ENCODE results near the gene DIRAS1. TPM values are rescaled to one million over a fixed set of nuclear protein-coding genes. Genes with fewer than 3 reads are reported as not detected.

The DIRAS1 gene
- 1.3 TPM for polyA plus RNA-seq (ENCODE audit: insufficient read length)

- no peak for DNase-seq
Measured at GRCh38 chr19:2720777-2721569, at the start of gene DIRAS1. Gene DIRAS1 (minus strand): TSS chr19:2721372. CDS start chr19:2717806, 3,566 bp downstream.

GRCh38 chr19:2770055-2771013, 49.2 kb upstream of the DIRAS1 start:
- peak; percentile 67 for DNase-seq

GRCh38 chr19:2769218-2769617, 48.0 kb upstream of the DIRAS1 start:
- no peak for DNase-seq

GRCh38 chr19:2768365-2769132, 47.4 kb upstream of the DIRAS1 start:
- DNase-seq = no peak

- DNase-seq = no peak
Measured at GRCh38 chr19:2767688-2768087, 46.5 kb upstream of the DIRAS1 start.

- no peak for DNase-seq
Measured at GRCh38 chr19:2766594-2767372, 45.6 kb upstream of the DIRAS1 start.

- DNase-seq = no peak
Measured at GRCh38 chr19:2765376-2765775, 44.2 kb upstream of the DIRAS1 start.

- no peak for DNase-seq
Measured at GRCh38 chr19:2764945-2765344, 43.8 kb upstream of the DIRAS1 start.

- DNase-seq = no peak
Measured at GRCh38 chr19:2763687-2764086, 42.5 kb upstream of the DIRAS1 start.

- no peak for DNase-seq
Measured at GRCh38 chr19:2762783-2763496, 41.8 kb upstream of the DIRAS1 start.

GRCh38 chr19:2761876-2762782, 41.0 kb upstream of the DIRAS1 start:
- no peak for DNase-seq

GRCh38 chr19:2761309-2761677, 40.1 kb upstream of the DIRAS1 start:
- DNase-seq = no peak

- DNase-seq = no peak
Measured at GRCh38 chr19:2759965-2760364, 38.8 kb upstream of the DIRAS1 start.

- no peak for DNase-seq
Measured at GRCh38 chr19:2759362-2759761, 38.2 kb upstream of the DIRAS1 start.

GRCh38 chr19:2758601-2759313, 37.6 kb upstream of the DIRAS1 start:
- no peak for DNase-seq

- DNase-seq = no peak
Measured at GRCh38 chr19:2756921-2757881, 36.0 kb upstream of the DIRAS1 start.

GRCh38 chr19:2756477-2756876, 35.3 kb upstream of the DIRAS1 start:
- no peak for DNase-seq

- no peak for DNase-seq
Measured at GRCh38 chr19:2755811-2756210, 34.6 kb upstream of the DIRAS1 start.

- no peak for DNase-seq
Measured at GRCh38 chr19:2755448-2755705, 34.2 kb upstream of the DIRAS1 start.

Measured in hindlimb muscle (tissue), 1 donor.